Measurements from ENCODE around the gene BCKDK.

The BCKDK gene

DNA sequence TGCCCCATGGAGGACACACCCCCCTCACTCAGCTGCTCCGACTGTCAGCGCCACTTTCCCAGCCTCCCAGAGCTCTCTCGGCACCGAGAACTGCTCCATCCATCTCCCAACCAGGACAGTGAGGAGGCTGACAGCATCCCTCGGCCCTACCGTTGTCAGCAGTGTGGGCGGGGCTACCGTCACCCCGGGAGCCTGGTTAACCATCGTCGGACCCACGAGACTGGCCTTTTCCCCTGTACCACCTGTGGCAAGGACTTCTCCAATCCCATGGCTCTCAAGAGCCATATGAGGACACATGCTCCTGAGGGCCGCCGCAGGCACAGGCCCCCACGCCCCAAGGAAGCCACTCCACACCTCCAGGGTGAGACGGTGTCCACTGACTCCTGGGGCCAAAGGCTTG is 31.9 kb upstream of the BCKDK start:
- TF ChIP-seq ZNF274 (IDR thresholded peaks at IDR 0.05; ENCODE audit: low read depth, low read length) = no peak
- no peak overlapping the region for H3K4me3 ChIP-seq (ENCODE audit: low read length)

GRCh38 chr16:31077024-31077423 is 31.2 kb upstream of the BCKDK start:
- H3K4me3 ChIP-seq (ENCODE audit: low read length) = no peak overlapping the region
- no peak for TF ChIP-seq ZNF274 (IDR thresholded peaks at IDR 0.05; ENCODE audit: low read depth, low read length)

DNA sequence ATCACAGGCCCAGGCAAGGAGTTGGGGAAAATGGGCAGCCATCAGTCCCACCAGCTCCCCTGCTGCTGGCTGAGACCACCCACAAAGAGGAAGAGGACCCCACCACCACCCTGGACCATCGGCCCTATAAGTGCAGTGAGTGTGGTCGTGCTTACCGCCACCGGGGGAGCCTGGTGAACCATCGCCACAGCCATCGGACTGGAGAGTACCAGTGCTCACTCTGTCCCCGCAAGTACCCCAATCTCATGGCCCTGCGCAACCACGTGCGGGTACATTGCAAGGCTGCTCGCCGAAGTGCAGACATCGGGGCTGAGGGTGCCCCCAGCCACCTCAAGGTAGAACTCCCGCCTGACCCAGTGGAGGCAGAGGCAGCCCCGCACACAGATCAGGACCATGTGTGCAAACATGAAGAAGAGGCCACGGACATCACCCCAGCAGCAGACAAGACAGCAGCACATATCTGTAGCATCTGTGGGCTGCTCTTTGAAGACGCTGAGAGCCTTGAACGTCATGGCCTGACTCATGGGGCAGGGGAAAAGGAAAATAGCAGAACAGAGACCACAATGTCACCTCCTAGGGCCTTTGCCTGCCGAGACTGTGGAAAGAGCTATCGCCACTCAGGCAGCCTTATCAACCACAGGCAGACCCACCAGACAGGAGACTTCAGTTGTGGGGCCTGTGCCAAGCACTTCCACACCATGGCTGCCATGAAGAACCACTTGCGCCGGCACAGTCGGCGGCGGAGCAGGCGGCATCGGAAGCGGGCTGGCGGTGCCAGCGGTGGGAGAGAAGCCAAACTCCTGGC is 30.4 kb upstream of the BCKDK start:
- TF ChIP-seq ZNF274 (IDR thresholded peaks at IDR 0.05; ENCODE audit: low read depth, low read length) = no peak
- no peak overlapping the region for H3K4me3 ChIP-seq (ENCODE audit: low read length)

DNA sequence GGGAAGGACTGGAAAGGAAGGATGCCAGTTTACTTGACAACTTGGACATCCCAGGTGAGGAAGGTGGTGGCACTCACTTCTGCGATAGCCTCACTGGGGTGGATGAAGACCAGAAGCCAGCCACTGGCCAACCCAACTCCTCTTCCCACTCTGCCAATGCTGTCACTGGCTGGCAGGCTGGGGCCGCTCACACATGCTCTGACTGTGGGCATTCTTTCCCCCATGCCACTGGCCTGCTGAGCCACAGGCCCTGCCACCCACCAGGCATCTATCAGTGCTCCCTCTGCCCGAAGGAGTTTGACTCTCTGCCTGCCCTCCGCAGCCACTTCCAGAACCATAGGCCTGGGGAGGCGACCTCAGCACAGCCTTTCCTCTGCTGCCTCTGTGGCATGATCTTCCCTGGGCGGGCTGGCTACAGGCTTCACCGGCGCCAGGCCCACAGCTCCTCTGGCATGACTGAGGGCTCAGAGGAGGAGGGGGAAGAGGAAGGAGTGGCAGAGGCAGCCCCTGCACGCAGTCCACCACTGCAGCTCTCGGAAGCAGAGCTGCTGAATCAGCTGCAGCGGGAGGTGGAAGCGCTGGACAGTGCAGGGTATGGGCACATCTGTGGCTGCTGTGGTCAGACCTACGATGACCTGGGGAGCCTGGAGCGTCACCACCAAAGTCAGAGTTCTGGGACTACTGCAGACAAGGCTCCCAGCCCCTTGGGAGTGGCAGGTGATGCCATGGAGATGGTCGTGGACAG is 29.4 kb upstream of the BCKDK start:
- H3K4me3 ChIP-seq (ENCODE audit: low read length) = no peak overlapping the region
- no peak for TF ChIP-seq ZNF274 (IDR thresholded peaks at IDR 0.05; ENCODE audit: low read depth, low read length)

DNA sequence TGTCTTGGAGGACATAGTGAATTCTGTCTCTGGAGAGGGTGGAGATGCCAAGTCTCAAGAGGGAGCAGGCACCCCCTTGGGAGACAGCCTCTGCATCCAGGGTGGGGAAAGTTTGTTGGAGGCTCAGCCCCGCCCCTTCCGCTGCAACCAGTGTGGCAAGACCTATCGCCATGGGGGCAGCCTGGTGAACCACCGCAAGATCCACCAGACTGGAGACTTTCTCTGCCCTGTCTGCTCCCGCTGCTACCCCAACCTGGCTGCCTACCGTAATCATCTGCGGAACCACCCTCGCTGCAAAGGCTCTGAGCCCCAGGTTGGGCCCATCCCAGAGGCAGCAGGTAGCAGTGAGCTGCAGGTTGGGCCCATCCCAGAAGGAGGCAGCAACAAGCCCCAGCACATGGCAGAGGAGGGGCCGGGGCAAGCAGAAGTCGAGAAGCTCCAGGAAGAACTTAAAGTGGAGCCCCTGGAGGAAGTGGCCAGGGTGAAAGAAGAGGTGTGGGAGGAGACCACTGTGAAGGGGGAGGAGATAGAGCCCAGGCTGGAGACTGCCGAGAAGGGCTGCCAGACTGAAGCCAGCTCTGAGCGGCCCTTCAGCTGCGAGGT is 28.7 kb upstream of the BCKDK start:
- H3K4me3 ChIP-seq (ENCODE audit: low read length) = no peak overlapping the region
- TF ChIP-seq ZNF274 (IDR thresholded peaks at IDR 0.05; ENCODE audit: low read depth, low read length) = no peak

GRCh38 chr16:31080035-31080629 is 28.1 kb upstream of the BCKDK start:
- H3K4me3 ChIP-seq (ENCODE audit: low read length) = no peak overlapping the region
- no peak for TF ChIP-seq ZNF274 (IDR thresholded peaks at IDR 0.05; ENCODE audit: low read depth, low read length)

DNA sequence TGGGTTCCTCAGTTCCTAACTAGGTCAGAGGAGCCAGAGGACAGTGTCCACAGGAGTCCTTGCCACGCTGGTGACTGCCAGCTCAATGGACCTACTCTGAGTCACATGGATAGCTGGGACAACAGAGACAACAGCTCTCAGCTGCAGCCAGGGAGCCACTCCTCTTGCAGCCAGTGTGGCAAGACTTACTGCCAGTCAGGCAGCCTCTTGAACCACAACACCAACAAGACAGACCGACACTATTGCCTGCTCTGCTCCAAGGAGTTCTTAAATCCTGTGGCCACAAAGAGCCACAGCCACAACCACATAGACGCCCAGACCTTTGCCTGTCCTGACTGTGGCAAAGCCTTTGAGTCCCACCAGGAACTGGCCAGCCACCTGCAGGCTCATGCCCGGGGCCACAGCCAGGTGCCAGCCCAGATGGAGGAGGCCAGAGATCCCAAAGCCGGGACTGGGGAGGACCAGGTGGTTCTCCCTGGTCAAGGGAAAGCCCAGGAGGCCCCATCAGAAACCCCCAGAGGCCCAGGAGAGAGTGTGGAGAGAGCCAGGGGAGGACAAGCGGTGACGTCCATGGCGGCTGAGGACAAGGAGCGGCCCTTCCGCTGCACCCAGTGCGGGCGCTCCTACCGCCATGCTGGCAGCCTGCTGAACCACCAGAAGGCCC is 27.3 kb upstream of the BCKDK start:
- TF ChIP-seq ZNF274 (IDR thresholded peaks at IDR 0.05; ENCODE audit: low read depth, low read length) = no peak
- H3K4me3 ChIP-seq (ENCODE audit: low read length) = no peak overlapping the region

DNA sequence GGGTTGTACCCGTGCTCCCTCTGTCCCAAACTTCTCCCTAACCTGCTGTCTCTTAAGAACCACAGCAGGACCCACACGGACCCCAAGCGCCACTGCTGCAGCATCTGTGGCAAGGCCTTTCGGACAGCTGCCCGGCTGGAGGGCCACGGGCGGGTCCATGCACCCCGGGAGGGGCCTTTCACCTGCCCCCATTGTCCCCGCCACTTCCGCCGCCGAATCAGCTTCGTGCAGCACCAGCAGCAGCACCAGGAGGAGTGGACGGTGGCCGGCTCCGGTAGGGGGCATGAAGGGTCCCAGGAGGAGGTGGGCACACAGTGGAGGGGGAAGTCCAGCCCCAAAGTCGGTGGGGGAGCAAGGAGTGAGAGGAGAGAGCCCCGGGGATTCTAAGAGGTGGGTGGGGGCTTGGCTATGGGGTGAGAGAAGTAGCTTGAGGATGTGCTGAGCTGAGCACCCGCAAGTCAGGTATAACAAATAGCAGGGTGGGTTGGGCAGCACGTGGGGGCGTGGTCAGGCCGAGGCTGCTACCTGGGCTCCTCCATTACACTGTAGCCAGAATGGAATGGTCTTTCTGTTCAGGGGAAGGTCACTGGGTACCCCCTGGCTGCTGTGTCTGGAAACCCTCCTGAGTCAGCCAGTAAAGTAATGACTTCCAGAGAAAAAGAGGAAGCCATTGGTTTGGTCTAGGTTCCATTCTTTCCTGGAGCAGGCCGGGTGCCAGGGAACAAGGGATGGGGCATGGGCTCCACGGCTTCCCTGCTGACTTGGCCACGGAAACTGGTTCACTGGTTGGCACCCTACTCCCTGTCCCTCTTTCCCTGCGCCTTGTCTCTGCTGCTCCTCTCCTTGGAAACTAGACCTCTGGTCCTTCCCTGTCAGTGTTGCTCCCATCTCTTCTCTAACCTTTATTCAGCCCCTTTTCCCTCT is 26.5 kb upstream of the BCKDK start:
- no peak for TF ChIP-seq ZNF274 (IDR thresholded peaks at IDR 0.05; ENCODE audit: low read depth, low read length)
- no peak overlapping the region for H3K4me3 ChIP-seq (ENCODE audit: low read length)

DNA sequence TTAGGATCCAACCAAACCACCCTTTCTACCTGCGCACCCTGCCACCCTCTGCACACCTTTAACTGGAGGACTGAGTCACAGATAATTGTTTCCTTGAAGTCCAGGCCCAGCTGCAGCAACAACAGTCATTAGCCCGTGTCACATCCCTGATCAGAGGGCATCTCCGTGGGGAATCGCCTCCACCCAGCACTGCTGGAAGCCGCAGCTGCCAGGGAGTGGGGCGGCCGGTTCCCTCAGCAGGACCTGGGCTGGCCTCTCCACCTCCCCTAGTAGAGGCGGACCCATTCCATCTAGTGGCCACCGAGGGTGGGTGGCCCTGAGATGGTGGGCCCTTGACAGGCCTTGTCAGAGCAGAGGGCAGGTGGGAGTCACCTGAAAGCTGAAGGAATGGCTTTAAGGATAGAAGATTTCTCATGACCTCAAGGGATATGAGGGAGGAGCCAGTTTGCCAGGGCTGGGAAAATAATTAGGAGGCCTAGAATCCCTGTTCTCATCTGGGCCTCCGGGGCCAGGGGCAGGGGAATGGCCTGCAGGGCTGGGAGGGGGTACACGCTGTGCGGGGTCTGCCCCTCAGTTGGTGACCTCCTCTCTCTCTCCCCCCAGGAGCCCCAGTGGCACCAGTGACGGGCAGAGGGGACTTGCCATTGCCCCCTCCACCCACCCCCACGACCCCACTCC is 25.7 kb upstream of the BCKDK start:
- H3K4me3 ChIP-seq (ENCODE audit: low read length) = no peak overlapping the region
- no peak for TF ChIP-seq ZNF274 (IDR thresholded peaks at IDR 0.05; ENCODE audit: low read depth, low read length)

- H3K4me3 ChIP-seq (ENCODE audit: low read length) = no peak overlapping the region
- no peak for TF ChIP-seq ZNF274 (IDR thresholded peaks at IDR 0.05; ENCODE audit: low read depth, low read length)
Measured at GRCh38 chr16:31083081-31083480, 25.1 kb upstream of the BCKDK start.

- TF ChIP-seq ZNF274 (IDR thresholded peaks at IDR 0.05; ENCODE audit: low read depth, low read length) = no peak
- no peak overlapping the region for H3K4me3 ChIP-seq (ENCODE audit: low read length)
Measured at GRCh38 chr16:31083556-31083955, 24.6 kb upstream of the BCKDK start.

- H3K4me3 ChIP-seq (ENCODE audit: low read length) = no peak overlapping the region
- no peak for TF ChIP-seq ZNF274 (IDR thresholded peaks at IDR 0.05; ENCODE audit: low read depth, low read length)
Measured at GRCh38 chr16:31083981-31084380, 24.2 kb upstream of the BCKDK start.
